Measurements from ENCODE around the gene GRN. TPM values are rescaled to one million over a fixed set of nuclear protein-coding genes. Genes with fewer than 3 reads are reported as not detected.
"Not testable (repeated sequence)": the region's sequence is repeated elsewhere in the genome, so short reads cannot be mapped to it uniquely, and the experiment has no call there.

GRN gene
- polyA plus RNA-seq, 2 of the 4 experiments (the other 2 are of a cell fraction): 111 to 197 TPM

- whole genome bisulfite sequencing (ENCODE audit: missing lambda C conversion rate): 39% methylated on average over 6 of the region's 6 CpGs
- peak overlapping the region in 1 of 2 experiments; percentile 23; a peak in 1 of 6 replicates for H3K27ac ChIP-seq
- DNase-seq (ENCODE audit: low read depth in 1 of 2, low spot score in 1 of 2): no peak
- TF ChIP-seq HOXB5 (CRISPR knock-in tag; IDR thresholded peaks at IDR 0.05): no peak
- TF ChIP-seq ZC3H11A (IDR thresholded peaks at IDR 0.05): no peak
- no peak for TF ChIP-seq HDAC2 (IDR thresholded peaks at IDR 0.05)
- no peak for TF ChIP-seq MAFK (IDR thresholded peaks at IDR 0.05; ENCODE audit: partially characterized antibody)
- TF ChIP-seq ESRRA (IDR thresholded peaks at IDR 0.05; ENCODE audit: borderline replicate concordance, low read length): no peak
- no peak for TF ChIP-seq CBX2 (IDR thresholded peaks at IDR 0.05; ENCODE audit: borderline replicate concordance, low read depth)
- TF ChIP-seq SMC3 (IDR thresholded peaks at IDR 0.05): no peak
- TF ChIP-seq ZFP36 (IDR thresholded peaks at IDR 0.05; ENCODE audit: borderline replicate concordance, partially characterized antibody): no peak
- peak; percentile 44 to 48; a peak in 4 of 6 replicates for ATAC-seq
- H3K4me2 ChIP-seq: peak overlapping the region; percentile 8; the same call in 1 of the 3 replicates
- CTCF ChIA-PET: interaction anchor here (0.8 to 13.6 kb wide), 7 partner anchors 9 to 184 kb away, joined by 3 to 327 read pairs (median 4); partner anchors contain the start of genes FAM171A2, GRN and SLC25A39
- FAIRE-seq: no peak
- H3K9me3 ChIP-seq: no peaks in the 10 kb centered on the region
- peaks cover 7% of the 10 kb centered on the region for H3K4me1 ChIP-seq
- H3K4me3 ChIP-seq: no peak overlapping the region
- POLR2A ChIA-PET: no interaction called here
These were observed 6.4 kb upstream of the GRN start for GRCh38 chr17:44338702-44339101.

- CTCF ChIA-PET: interaction anchor here (0.7 to 17.9 kb wide), 5 partner anchors 7 to 127 kb away, joined by 3 to 327 read pairs (median 25); partner anchors contain the start of gene FAM171A2
- FAIRE-seq; POLR2A ChIA-PET; H3K9me3 ChIP-seq; H3K4me3 ChIP-seq; H3K4me1 ChIP-seq; H3K27ac ChIP-seq; DNase-seq (ENCODE audit: low read depth in 1 of 2, low spot score in 1 of 2); ATAC-seq; H3K4me2 ChIP-seq: not testable (repeated sequence)
- 54% methylated on average over 5 of the region's 5 CpGs for WGBS (ENCODE audit: missing lambda C conversion rate)
These were observed 4.5 kb upstream of the GRN start for GRCh38 chr17:44340553-44340952.

- no peak for DNase-seq (ENCODE audit: low read depth in 1 of 2, low spot score in 1 of 2)
- no peak overlapping the region for H3K27ac ChIP-seq
- 56% methylated on average over 11 of the region's 11 CpGs for WGBS (ENCODE audit: missing lambda C conversion rate)
- H3K4me2 ChIP-seq: no peak overlapping the region
- CTCF ChIA-PET: interaction anchor here (0.7 to 17.9 kb wide), 8 partner anchors 10 to 189 kb away, joined by 3 to 327 read pairs (median 6); partner anchors contain the start of genes FAM171A2 and UBTF
- no peak for FAIRE-seq
- POLR2A ChIA-PET: no interaction called here
- ATAC-seq: no peak
- H3K4me1 ChIP-seq: peaks cover 11% of the 10 kb centered on the region
- TF ChIP-seq E2F6 (IDR thresholded peaks at IDR 0.05; ENCODE audit: borderline replicate concordance, low read depth) (no peak), HOXB5 (CRISPR knock-in tag; IDR thresholded peaks at IDR 0.05) (no peak), GATA3 (IDR thresholded peaks at IDR 0.05; ENCODE audit: borderline replicate concordance) (no peak), FOSL2 (IDR thresholded peaks at IDR 0.05) (no peak), FOSL2 (CRISPR knock-in tag; IDR thresholded peaks at IDR 0.05) (no peak), ZC3H11A (IDR thresholded peaks at IDR 0.05) (no peak), ESRRA (IDR thresholded peaks at IDR 0.05; ENCODE audit: borderline replicate concordance, low read length) (no peak), POLR2A (IDR thresholded peaks at IDR 0.05; ENCODE audit: low read length) (no peak), ATOH8 (CRISPR knock-in tag; IDR thresholded peaks at IDR 0.05; ENCODE audit: low read depth) (no peak), USF2 (IDR thresholded peaks at IDR 0.05) (no peak), MAZ (IDR thresholded peaks at IDR 0.05; ENCODE audit: borderline replicate concordance, low read depth, low read length) (no peak), CBX8 (IDR thresholded peaks at IDR 0.05) (no peak), EP300 (IDR thresholded peaks at IDR 0.05) (no peak), SREBF2 (IDR thresholded peaks at IDR 0.05) (no peak), RNF2 (IDR thresholded peaks at IDR 0.05; ENCODE audit: borderline replicate concordance, low read depth) (no peak)
- H3K4me3 ChIP-seq: no peak overlapping the region
- no peaks in the 10 kb centered on the region for H3K9me3 ChIP-seq
These were observed 1.4 kb upstream of the GRN start for GRCh38 chr17:44343510-44344209.

Measured in A549 (cell line).